ENCODE results near the gene MACF1. TPM values are rescaled to one million over a fixed set of nuclear protein-coding genes. Genes with fewer than 3 reads are reported as not detected.

The MACF1 gene
- total RNA-seq, 1 experiment from 2014 or later: 190 TPM

GRCh38 chr1:39394059-39394458 is 189.6 kb downstream of the MACF1 start:
- H3T11ph ChIP-seq (ENCODE audit: low read length): no peak overlapping the region
- Mint-ChIP-seq H3K27ac (peak overlapping the region in 1 of 3 experiments; percentile 16; a peak in 1 of 7 replicates), H3K4me1 (peaks cover 42 to 52% of the 10 kb centered on the region in 2 experiments), H3K36me3 (ENCODE audit: insufficient read depth in 1 of 3, low read depth in 3 of 3) (peaks cover 9 to 18% (median 12%) of the 10 kb centered on the region in 3 experiments; a peak in 6 of 7 replicates), H3K9me3 (no peaks in the 10 kb centered on the region), H3K27me3 (ENCODE audit: low read depth) (no peaks in the 10 kb centered on the region), H3K4me3 (no peak overlapping the region)
- H2AK5ac ChIP-seq (ENCODE audit: insufficient read length, low read length): no peak overlapping the region
- H3K4me1 ChIP-seq (ENCODE audit: insufficient read depth, low read length): peaks cover 9% of the 10 kb centered on the region; the same call in 1 of the 2 replicates
- H2BK20ac ChIP-seq (ENCODE audit: low read depth, low read length, poor library complexity, severe bottlenecking): no peak overlapping the region
- no peaks in the 10 kb centered on the region for H3K9me3 ChIP-seq (ENCODE audit: control insufficient read depth, low read depth, low read length)
- no peak overlapping the region for H2BK120ac ChIP-seq (ENCODE audit: low read depth, low read length, poor library complexity, severe bottlenecking)
- DNase-seq: no peak
- no peak overlapping the region for H3K4ac ChIP-seq (ENCODE audit: low read depth, low read length)
- H4K8ac ChIP-seq (replicated peaks; ENCODE audit: insufficient read length, low read depth, low read length): no peak overlapping the region
- H4K20me1 ChIP-seq (ENCODE audit: control insufficient read depth, insufficient read depth, insufficient read length): peaks cover 2% of the 10 kb centered on the region
- no CpG with 5 or more reads among the region's 6 CpGs for WGBS (ENCODE audit: extremely low coverage, insufficient read length, low lambda C conversion rate)
- no peak overlapping the region for H2BK5ac ChIP-seq (ENCODE audit: insufficient read length, low read length)
- no peak overlapping the region for H2BK12ac ChIP-seq (ENCODE audit: insufficient read length, low read depth, low read length)
- H4K5ac ChIP-seq (ENCODE audit: insufficient read length, low read depth, low read length): no peak overlapping the region
- no peak overlapping the region for H3K14ac ChIP-seq (ENCODE audit: insufficient read depth, low read length)
- no peak overlapping the region for H3K18ac ChIP-seq (ENCODE audit: insufficient read length, low read depth, low read length)
- no peak overlapping the region for H2AFZ ChIP-seq (ENCODE audit: low read length)
- H3K56ac ChIP-seq (ENCODE audit: insufficient read length, low read depth, low read length): no peak overlapping the region
- H3K79me2 ChIP-seq (ENCODE audit: insufficient read depth, low read length): peaks cover 6% of the 10 kb centered on the region
- TF ChIP-seq, protein P1, sequence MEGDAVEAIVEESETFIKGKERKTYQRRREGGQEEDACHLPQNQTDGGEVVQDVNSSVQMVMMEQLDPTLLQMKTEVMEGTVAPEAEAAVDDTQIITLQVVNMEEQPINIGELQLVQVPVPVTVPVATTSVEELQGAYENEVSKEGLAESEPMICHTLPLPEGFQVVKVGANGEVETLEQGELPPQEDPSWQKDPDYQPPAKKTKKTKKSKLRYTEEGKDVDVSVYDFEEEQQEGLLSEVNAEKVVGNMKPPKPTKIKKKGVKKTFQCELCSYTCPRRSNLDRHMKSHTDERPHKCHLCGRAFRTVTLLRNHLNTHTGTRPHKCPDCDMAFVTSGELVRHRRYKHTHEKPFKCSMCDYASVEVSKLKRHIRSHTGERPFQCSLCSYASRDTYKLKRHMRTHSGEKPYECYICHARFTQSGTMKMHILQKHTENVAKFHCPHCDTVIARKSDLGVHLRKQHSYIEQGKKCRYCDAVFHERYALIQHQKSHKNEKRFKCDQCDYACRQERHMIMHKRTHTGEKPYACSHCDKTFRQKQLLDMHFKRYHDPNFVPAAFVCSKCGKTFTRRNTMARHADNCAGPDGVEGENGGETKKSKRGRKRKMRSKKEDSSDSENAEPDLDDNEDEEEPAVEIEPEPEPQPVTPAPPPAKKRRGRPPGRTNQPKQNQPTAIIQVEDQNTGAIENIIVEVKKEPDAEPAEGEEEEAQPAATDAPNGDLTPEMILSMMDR (conservative IDR thresholded peaks at IDR 0.05): no peak
- no peak overlapping the region for H3K4me2 ChIP-seq (ENCODE audit: insufficient read depth, insufficient read length, low read length)
- H2BK15ac ChIP-seq (ENCODE audit: low read depth, low read length): no peak overlapping the region
- no peaks in the 10 kb centered on the region for H3K23me2 ChIP-seq (ENCODE audit: insufficient read length, low read depth, low read length, poor library complexity, severe bottlenecking)
- H3K9ac ChIP-seq (ENCODE audit: extremely low read depth, insufficient read length, low read length): no peak overlapping the region
- H4K91ac ChIP-seq (ENCODE audit: insufficient read length, low read depth, low read length): no peak overlapping the region
- H3K27ac ChIP-seq (ENCODE audit: insufficient read length, low read depth, low read length): no peak overlapping the region
- H3K79me1 ChIP-seq (ENCODE audit: insufficient read depth, low read depth, low read length, poor library complexity, severe bottlenecking): no peaks in the 10 kb centered on the region
- H3K23ac ChIP-seq (ENCODE audit: insufficient read length, low read depth, low read length): no peak overlapping the region
- no peaks in the 10 kb centered on the region for H3K27me3 ChIP-seq (ENCODE audit: insufficient read depth, low read length)
